DOHH2 (cell line): ENCODE data around the gene MSMP.

ENCODE experiments used
- H3F3A ChIP-seq: fragments of 200-600 bp; sonication (generic), shearing (Covaris generic); 2 replicates; pipeline ENCODE4 v1.6.0; 2016; ENCODE audit warnings: antibody characterized with exemption, mild to moderate bottlenecking; ENCODE audit not compliant: control insufficient read depth, insufficient read depth
- H3K27ac ChIP-seq: fragments of 200-600 bp; sonication (generic); 2 replicates; pipeline ENCODE4 v1.5.1; 2014; ENCODE audit warnings: low read depth, mild to moderate bottlenecking, low read length, moderate library complexity
- H3K27me3 ChIP-seq: fragments of 200-600 bp; sonication (generic); 2 replicates; pipeline ENCODE4 v1.6.1; 2014; ENCODE audit warnings: mild to moderate bottlenecking, low read length, mixed read lengths; ENCODE audit not compliant: control insufficient read depth
- H3K36me3 ChIP-seq: fragments of 200-600 bp; sonication (generic); 2 replicates; pipeline ENCODE4 v1.6.1; 2014; ENCODE audit warnings: mild to moderate bottlenecking, low read length, moderate library complexity, mixed read lengths; ENCODE audit not compliant: control insufficient read depth
- H3K4me1 ChIP-seq: fragments of 200-600 bp; sonication (generic); 2 replicates; pipeline ENCODE4 v1.6.1; 2014; ENCODE audit warnings: mild to moderate bottlenecking, low read length, mixed read lengths; ENCODE audit not compliant: control insufficient read depth
- H3K4me2 ChIP-seq: fragments of 200-600 bp; sonication (generic); 2 replicates; pipeline ENCODE4 v1.6.0; 2014; ENCODE audit warnings: mild to moderate bottlenecking, low read length, moderate library complexity
- H3K4me3 ChIP-seq: fragments of 200-600 bp; sonication (generic); 2 replicates; pipeline ENCODE4 v1.5.1; 2014; ENCODE audit warnings: mild to moderate bottlenecking, low read length, mixed read lengths
- H3K79me2 ChIP-seq: fragments of 200-600 bp; sonication (generic); 2 replicates; pipeline ENCODE4 v1.6.1; 2014; ENCODE audit warnings: mild to moderate bottlenecking, low read length, mixed read lengths; ENCODE audit not compliant: control insufficient read depth
- H3K9me2 ChIP-seq: fragments of 200-600 bp; sonication (generic); replicated peaks from 2 replicates; pipeline ENCODE4 v1.6.1; 2014; ENCODE audit warnings: mild to moderate bottlenecking, low read length, mixed read lengths; ENCODE audit not compliant: control insufficient read depth
- H3K9me3 ChIP-seq: fragments of 200-600 bp; sonication (generic); 2 replicates; pipeline ENCODE4 v1.6.1; 2014; ENCODE audit warnings: antibody characterized with exemption, low read length, mixed read lengths; ENCODE audit not compliant: control insufficient read depth, insufficient read depth
- H4K20me1 ChIP-seq: fragments of 200-600 bp; sonication (generic); 2 replicates; pipeline ENCODE4 v1.6.0; 2014; ENCODE audit warnings: low read depth, mild to moderate bottlenecking, antibody characterized with exemption, low read length, moderate library complexity; ENCODE audit not compliant: control insufficient read depth, insufficient read depth
- EZH2phosphoT487 ChIP-seq: fragments of 200-600 bp; sonication (generic); IDR thresholded peaks from 2 replicates; pipeline ENCODE4 v1.6.1; 2017; ENCODE audit warnings: borderline replicate concordance, mild to moderate bottlenecking, antibody characterized with exemption, low read length, moderate library complexity, mixed read lengths
- TF ChIP-seq, protein P1 (sequence below): fragments of 200-600 bp; sonication (generic); IDR thresholded peaks from one replicate; pipeline ENCODE4 v1.5.1; 2014; ENCODE audit warnings: antibody characterized with exemption, mild to moderate bottlenecking, low read depth, low read length; ENCODE audit not compliant: poor library complexity, severe bottlenecking

The MSMP gene

DNA sequence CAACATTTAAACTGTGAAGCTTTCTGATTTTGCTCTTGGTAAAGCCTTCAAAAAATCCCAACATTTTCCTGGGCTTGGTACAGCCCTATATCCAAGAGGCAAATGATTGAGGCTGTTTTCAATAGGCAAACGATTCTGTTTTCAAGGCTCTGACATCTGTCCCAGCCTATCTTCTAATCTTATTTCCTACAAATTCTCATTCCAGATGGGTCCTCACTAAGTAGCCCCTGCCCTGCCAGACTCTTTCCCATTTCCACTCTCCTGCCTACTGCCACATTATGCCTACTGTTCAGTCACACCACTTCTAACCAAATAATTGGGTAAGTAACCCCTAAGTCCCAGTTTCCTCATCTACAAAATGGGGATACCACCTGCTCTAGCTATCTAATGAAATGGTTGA is 8.5 kb downstream of the MSMP start:
- H3K27ac ChIP-seq = no peak overlapping the region
- TF ChIP-seq, protein P1, sequence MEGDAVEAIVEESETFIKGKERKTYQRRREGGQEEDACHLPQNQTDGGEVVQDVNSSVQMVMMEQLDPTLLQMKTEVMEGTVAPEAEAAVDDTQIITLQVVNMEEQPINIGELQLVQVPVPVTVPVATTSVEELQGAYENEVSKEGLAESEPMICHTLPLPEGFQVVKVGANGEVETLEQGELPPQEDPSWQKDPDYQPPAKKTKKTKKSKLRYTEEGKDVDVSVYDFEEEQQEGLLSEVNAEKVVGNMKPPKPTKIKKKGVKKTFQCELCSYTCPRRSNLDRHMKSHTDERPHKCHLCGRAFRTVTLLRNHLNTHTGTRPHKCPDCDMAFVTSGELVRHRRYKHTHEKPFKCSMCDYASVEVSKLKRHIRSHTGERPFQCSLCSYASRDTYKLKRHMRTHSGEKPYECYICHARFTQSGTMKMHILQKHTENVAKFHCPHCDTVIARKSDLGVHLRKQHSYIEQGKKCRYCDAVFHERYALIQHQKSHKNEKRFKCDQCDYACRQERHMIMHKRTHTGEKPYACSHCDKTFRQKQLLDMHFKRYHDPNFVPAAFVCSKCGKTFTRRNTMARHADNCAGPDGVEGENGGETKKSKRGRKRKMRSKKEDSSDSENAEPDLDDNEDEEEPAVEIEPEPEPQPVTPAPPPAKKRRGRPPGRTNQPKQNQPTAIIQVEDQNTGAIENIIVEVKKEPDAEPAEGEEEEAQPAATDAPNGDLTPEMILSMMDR = no peak
- TF ChIP-seq EZH2phosphoT487 = no peak

DNA sequence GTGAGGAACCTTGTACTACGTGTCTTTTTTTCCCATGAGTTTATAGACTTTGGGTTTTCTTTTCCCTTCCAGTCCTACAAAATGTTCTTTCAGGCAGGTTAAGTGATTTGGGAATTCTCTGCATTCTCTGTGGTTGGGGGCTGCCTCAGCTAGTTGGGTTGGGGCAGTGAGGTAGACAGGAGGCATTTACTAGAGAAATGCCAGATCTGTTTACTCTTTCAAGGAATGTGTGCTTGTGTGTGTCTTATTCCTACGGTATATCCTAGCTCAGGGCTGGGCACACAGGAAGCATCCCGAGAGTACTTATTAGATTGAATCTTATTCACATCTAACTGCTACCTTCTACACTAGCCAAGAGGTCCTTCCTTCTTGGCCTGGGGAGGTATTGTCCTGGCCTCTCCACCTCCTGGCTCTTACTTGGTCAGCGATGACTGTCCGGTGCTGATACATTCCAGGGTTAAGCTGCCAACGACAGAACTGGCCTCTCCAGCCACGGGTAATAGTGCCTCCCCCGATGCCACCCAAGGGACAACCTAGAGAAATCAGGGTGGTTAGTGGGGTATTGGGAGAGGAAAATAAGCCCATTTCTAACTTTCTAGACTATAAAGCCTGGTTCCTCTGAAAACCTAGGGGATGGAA is 10.1 kb downstream of the MSMP start:
- H3F3A ChIP-seq = no peaks in the 10 kb centered on the region; the same call in 1 of the 2 replicates
- H3K9me2 ChIP-seq = no peaks in the 10 kb centered on the region
- no peak overlapping the region for H3K4me3 ChIP-seq
- no peaks in the 10 kb centered on the region for H3K9me3 ChIP-seq
- H3K79me2 ChIP-seq = peaks cover 32% of the 10 kb centered on the region
- no peaks in the 10 kb centered on the region for H4K20me1 ChIP-seq
- no peaks in the 10 kb centered on the region for H3K27me3 ChIP-seq
- TF ChIP-seq EZH2phosphoT487 = no peak
- TF ChIP-seq, protein P1 = no peak
- no peak overlapping the region for H3K4me2 ChIP-seq
- H3K36me3 ChIP-seq = peaks cover 54% of the 10 kb centered on the region
- peaks cover 27% of the 10 kb centered on the region for H3K4me1 ChIP-seq
- no peak overlapping the region for H3K27ac ChIP-seq

More for the DNA sequence above, 8.5 kb downstream of the MSMP start:
- peaks cover 39% of the 10 kb centered on the region for H3K4me1 ChIP-seq
- H3K27me3 ChIP-seq = no peaks in the 10 kb centered on the region
- H3K79me2 ChIP-seq = peaks cover 43% of the 10 kb centered on the region
- no peaks in the 10 kb centered on the region for H4K20me1 ChIP-seq
- peak overlapping the region; percentile 90 for H3K4me2 ChIP-seq
- peak overlapping the region; percentile 34 for H3K4me3 ChIP-seq
- H3K9me3 ChIP-seq = no peaks in the 10 kb centered on the region
- peaks cover 41% of the 10 kb centered on the region for H3K36me3 ChIP-seq
- peaks cover 5% of the 10 kb centered on the region; the same call in 1 of the 2 replicates for H3F3A ChIP-seq
- H3K9me2 ChIP-seq = no peaks in the 10 kb centered on the region

DNA sequence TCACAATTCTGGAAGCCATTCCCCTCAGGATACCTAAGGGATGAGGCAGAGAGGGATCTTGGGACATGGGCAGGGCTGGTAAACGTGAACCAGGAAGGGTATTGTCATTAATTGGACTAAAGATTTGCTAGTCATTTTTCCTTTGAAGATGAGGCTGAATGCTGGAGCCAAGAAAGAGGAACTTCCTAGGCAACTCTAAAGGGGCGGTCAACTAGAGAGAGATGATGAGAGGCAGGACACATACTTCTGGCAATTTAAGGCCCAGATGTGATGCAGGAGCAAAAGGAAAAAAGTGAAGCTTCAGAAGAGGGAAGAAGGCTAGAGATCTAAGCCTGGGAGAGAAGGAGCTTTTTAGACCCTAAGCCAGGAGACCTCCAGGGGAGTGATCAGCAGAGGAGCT is 10.6 kb downstream of the MSMP start:
- Histone ChIP-seq H3K4me2 (no peak overlapping the region), H3K79me2 (peaks cover 28% of the 10 kb centered on the region), H3K27ac (no peak overlapping the region), H3K4me1 (peaks cover 27% of the 10 kb centered on the region), H3K9me3 (no peaks in the 10 kb centered on the region), H3K27me3 (no peaks in the 10 kb centered on the region), H3K9me2 (no peaks in the 10 kb centered on the region), H3K36me3 (peaks cover 59% of the 10 kb centered on the region), H3F3A (no peaks in the 10 kb centered on the region; the same call in 1 of the 2 replicates), H4K20me1 (no peaks in the 10 kb centered on the region), H3K4me3 (no peak overlapping the region)
- no peak for TF ChIP-seq EZH2phosphoT487
- TF ChIP-seq, protein P1 = no peak
